IMR-90 (cell line): Measurements from ENCODE around the gene CAMTA1. TPM values are rescaled to one million over a fixed set of nuclear protein-coding genes. Genes with fewer than 3 reads are reported as not detected.

Experiments
- ATAC-seq: fragments of 200-7000 bp; cut with Tn5 transposase; 2 replicates; pipeline ENCODE4 v1.9.1; 2020; ENCODE audit warnings: low read depth, mild to moderate bottlenecking, moderate library complexity
- BruUV-seq: library from RNA; stranded (reverse); fragments of 400-500 nt; replicated peaks from 2 replicates; lab custom pipeline; 2021; lab: Mats Ljungman, UMichigan
- CTCF ChIA-PET: fragments of 300-600 bp; formaldehyde crosslinking; extraction: SDS; loops from one replicate; lab custom pipeline; 2021; ENCODE audit warnings: antibody characterized with exemption; lab: Yijun Ruan, JAX
- POLR2A ChIA-PET: fragments of 300-600 bp; sonication (Branson Sonifier 250); formaldehyde crosslinking; loops from one replicate; lab custom pipeline; 2022; ENCODE audit warnings: antibody characterized with exemption; ENCODE audit not compliant: unreplicated experiment; lab: Charles Lee
- DNase-seq: peaks from one replicate; pipeline ENCODE4 v3.0.0; 2013
- H2AFZ ChIP-seq: replicated peaks from 2 replicates; pipeline ENCODE3; 2013; ENCODE audit warnings: low read length, mild to moderate bottlenecking; ENCODE audit not compliant: poor library complexity
- H2AK5ac ChIP-seq: 2 replicates; pipeline ENCODE4 v1.6.1; 2013; ENCODE audit warnings: low read depth, low read length, inconsistent platforms
- H2AK9ac ChIP-seq: replicated peaks from 2 replicates; pipeline ENCODE3; 2013; ENCODE audit warnings: mild to moderate bottlenecking, low read depth, low read length, moderate library complexity; ENCODE audit not compliant: poor library complexity
- H2BK120ac ChIP-seq: 2 replicates; pipeline ENCODE4 v1.6.1; 2013; ENCODE audit warnings: low read depth, low read length, inconsistent platforms
- H2BK15ac ChIP-seq: 3 replicates; pipeline ENCODE4 v1.6.1; 2013; ENCODE audit warnings: low read depth, low read length, inconsistent platforms
- H2BK20ac ChIP-seq: 2 replicates; pipeline ENCODE4 v1.6.1; 2013; ENCODE audit warnings: low read depth, mild to moderate bottlenecking, inconsistent platforms, low read length, moderate library complexity
- H2BK5ac ChIP-seq: 2 replicates; pipeline ENCODE4 v1.6.1; 2013; ENCODE audit warnings: mild to moderate bottlenecking, low read depth, low read length, inconsistent platforms; ENCODE audit not compliant: poor library complexity, severe bottlenecking
- H3K14ac ChIP-seq: replicated peaks from 2 replicates; pipeline ENCODE4 v1.6.1; 2013; ENCODE audit warnings: low read depth, low read length, inconsistent platforms
- H3K18ac ChIP-seq: 2 replicates; pipeline ENCODE4 v1.6.1; 2013; ENCODE audit warnings: low read depth, low read length, control low read depth
- H3K23ac ChIP-seq: 2 replicates; pipeline ENCODE4 v1.6.1; 2013; ENCODE audit warnings: low read depth, low read length, inconsistent platforms
- H3K27ac ChIP-seq: 2 replicates; pipeline ENCODE4 v1.5.1; 2013; ENCODE audit warnings: mild to moderate bottlenecking, control low read depth, low read length; ENCODE audit not compliant: insufficient read depth
- H3K27me3 ChIP-seq: 2 replicates; pipeline ENCODE4 v1.6.1; 2013; ENCODE audit warnings: low read length; ENCODE audit not compliant: control insufficient read depth, insufficient read depth
- H3K36me3 ChIP-seq: 2 replicates; pipeline ENCODE4 v1.6.1; 2013; ENCODE audit warnings: low read length, mixed read lengths; ENCODE audit not compliant: control insufficient read depth, insufficient read depth
- H3K4ac ChIP-seq: 2 replicates; pipeline ENCODE4 v1.6.1; 2013; ENCODE audit warnings: low read depth, low read length, inconsistent platforms
- H3K4me1 ChIP-seq: 2 replicates; pipeline ENCODE4 v1.6.1; 2013; ENCODE audit warnings: low read length, mixed read lengths; ENCODE audit not compliant: control insufficient read depth, insufficient read depth
- H3K4me2 ChIP-seq: 2 replicates; pipeline ENCODE4 v1.6.1; 2013; ENCODE audit warnings: low read depth, mild to moderate bottlenecking, control low read depth, low read length, moderate library complexity
- H3K4me3 ChIP-seq: 2 replicates; pipeline ENCODE4 v1.5.1; 2013; ENCODE audit warnings: low read depth, mild to moderate bottlenecking, control low read depth, low read length, moderate library complexity; ENCODE audit not compliant: insufficient read depth
- H3K56ac ChIP-seq: 2 replicates; pipeline ENCODE4 v1.6.1; 2013; ENCODE audit warnings: low read length, inconsistent platforms; ENCODE audit not compliant: insufficient read depth; ENCODE audit errors: extremely low read depth
- H3K79me1 ChIP-seq, 2 experiments: 2 replicates each; pipeline ENCODE4 v1.6.1; 2013; ENCODE audit warnings: low read length in 2 of 2, inconsistent platforms in 1 of 2, low read depth in 1 of 2
- H3K9ac ChIP-seq: 2 replicates; pipeline ENCODE4 v1.6.1; 2013; ENCODE audit warnings: low read depth, low read length, control low read depth
- H3K9me1 ChIP-seq: 2 replicates; pipeline ENCODE4 v1.6.1; 2013; ENCODE audit warnings: low read length, inconsistent platforms; ENCODE audit not compliant: insufficient read depth
- H3K9me3 ChIP-seq: 2 replicates; pipeline ENCODE4 v1.6.1; 2013; ENCODE audit warnings: low read length; ENCODE audit not compliant: control insufficient read depth, insufficient read depth
- H4K20me1 ChIP-seq: 2 replicates; pipeline ENCODE4 v1.6.1; 2013; ENCODE audit warnings: low read length, inconsistent platforms; ENCODE audit not compliant: insufficient read depth
- H4K5ac ChIP-seq: 2 replicates; pipeline ENCODE4 v1.6.1; 2013; ENCODE audit warnings: mild to moderate bottlenecking, low read depth, low read length, control low read depth
- H4K8ac ChIP-seq, 2 experiments: 2 replicates each; pipeline ENCODE4 v1.6.1; 2013; ENCODE audit warnings: low read depth in 2 of 2, low read length in 2 of 2, control low read depth in 1 of 2, inconsistent platforms in 1 of 2
- H4K91ac ChIP-seq: 2 replicates; pipeline ENCODE4 v1.6.1; 2013; ENCODE audit warnings: low read depth, low read length, inconsistent platforms; ENCODE audit not compliant: insufficient read depth
- CEBPB ChIP-seq: IDR thresholded peaks from 2 replicates; pipeline ENCODE4 v1.6.1; 2012; ENCODE audit warnings: low read depth, low read length, improper control_type of control experiment
- CHD1 ChIP-seq: IDR thresholded peaks from 2 replicates; pipeline ENCODE4 v1.6.1; 2012; ENCODE audit warnings: low read depth, low read length, improper control_type of control experiment
- CTCF ChIP-seq: conservative IDR thresholded peaks from 2 replicates; pipeline ENCODE4 v1.5.1; 2012; ENCODE audit warnings: mild to moderate bottlenecking, low read depth, low read length, improper control_type of control experiment
- FOS ChIP-seq: fragments of 150-350 bp; IDR thresholded peaks from 2 replicates; pipeline ENCODE4 v1.6.1; 2016; ENCODE audit warnings: low read depth, low read length
- MAFK ChIP-seq: IDR thresholded peaks from 2 replicates; pipeline ENCODE4 v1.6.1; 2012; ENCODE audit warnings: low read depth, low read length, improper control_type of control experiment
- MAZ ChIP-seq: IDR thresholded peaks from 2 replicates; pipeline ENCODE4 v1.6.1; 2012; ENCODE audit warnings: low read depth, mild to moderate bottlenecking, low read length, improper control_type of control experiment, moderate library complexity, borderline replicate concordance
- RAD21 ChIP-seq: IDR thresholded peaks from 2 replicates; pipeline ENCODE4 v1.6.1; 2012; ENCODE audit warnings: low read length, improper control_type of control experiment
- RFX5 ChIP-seq: IDR thresholded peaks from 2 replicates; pipeline ENCODE4 v1.8.0; 2012; ENCODE audit warnings: low read depth, mild to moderate bottlenecking, low read length, moderate library complexity
- WGBS, 2 experiments: methylation state at CpG; one replicate each; pipeline versions ENCODE4 v1.1.5 to v1.1.7; 2013; ENCODE audit warnings: missing lambda C conversion rate in 2 of 2; ENCODE audit not compliant: insufficient read length in 1 of 2; ENCODE audit errors: extremely low coverage in 2 of 2; 5-methylcytosine and 5-hydroxymethylcytosine counted together
- dilution Hi-C: fragments of 300-500 bp; cut with HindIII; formaldehyde crosslinking; loops from one replicate; pipeline ENCODE4 v1.14.3; 2018; ENCODE audit warnings: low sequenced_read_pairs; ENCODE audit not compliant: unreplicated experiment
- in situ Hi-C: fragments of 300-500 bp; cut with MboI; formaldehyde crosslinking; loops from 3 replicates; pipeline ENCODE4 v1.14.3; 2019; ENCODE audit warnings: low sequenced_read_pairs, inconsistent platforms, mixed read lengths
- intact Hi-C: fragments of 100-400 bp; cut with micrococcal nuclease; formaldehyde crosslinking; loops from 2 replicates; pipeline ENCODE4 v1.10.0; 2022
- polyA plus RNA-seq, 3 experiments: library from polyadenylated mRNA; depleted of rRNA; stranded (reverse); fragments of >200 nt; gene quantifications; 2 replicates each; pipeline ENCODE4 v1.2.3, GENCODE V29; 2012; ENCODE audit warnings: low replicate concordance in 1 of 3
- total RNA-seq: library from RNA; depleted of rRNA; stranded (reverse); fragments of >200 nt; gene quantifications from 2 replicates; pipeline ENCODE4 v1.2.3, GENCODE V29; 2012

Gene CAMTA1
- total and polyA plus RNA-seq, 2 of the 4 experiments (the other 2 are of a cell fraction) = 35.5 to 74.3 TPM

- Histone ChIP-seq H3K4me3 (no peak overlapping the region), H4K8ac (no peak overlapping the region), H3K27ac (no peak overlapping the region), H3K56ac (no peak overlapping the region), H3K23ac (no peak overlapping the region), H2BK20ac (no peak overlapping the region), H3K4ac (no peak overlapping the region), H2AFZ (no peak overlapping the region), H2BK120ac (no peak overlapping the region), H2BK5ac (no peak overlapping the region), H3K36me3 (no peaks in the 10 kb centered on the region), H4K5ac (no peak overlapping the region), H3K27me3 (peaks cover 33% of the 10 kb centered on the region), H3K9me3 (peaks cover under 1% of the 10 kb centered on the region; the same call in 1 of the 2 replicates), H3K79me1 (no peaks in the 10 kb centered on the region), H3K18ac (no peak overlapping the region), H3K9me1 (no peaks in the 10 kb centered on the region), H4K91ac (no peak overlapping the region), H2BK15ac (no peak overlapping the region), H4K20me1 (no peaks in the 10 kb centered on the region), H3K4me1 (no peaks in the 10 kb centered on the region), H3K4me2 (no peak overlapping the region), H3K9ac (no peak overlapping the region), H3K14ac (no peak overlapping the region), H2AK9ac (no peak overlapping the region), H2AK5ac (no peak overlapping the region)
- 86% methylated on average over 2 of the region's 11 CpGs; no CpG with 5 or more reads in 1 of the 2 experiments for WGBS, 2 experiments
- in situ Hi-C loops (no loop called here), dilution Hi-C loops (no loop called here), intact Hi-C loops (no loop called here)
- no TSS peak for BruUV-seq
- TF ChIP-seq CHD1 (no peak), MAFK (no peak), CTCF (no peak), RAD21 (no peak), MAZ (no peak), CEBPB (no peak), RFX5 (no peak), FOS (no peak)
- ChIA-PET POLR2A (no interaction called here), CTCF (no interaction called here)
- ATAC-seq (no peak), DNase-seq (no peak)
Observed at GRCh38 chr1:7086106-7086505, 300.9 kb downstream of the CAMTA1 start.
